SU-DHL-6 (cell line): ENCODE results near the gene RNF222.
"Not testable (repeated sequence)": the region's sequence is repeated elsewhere in the genome, so short reads cannot be mapped to it uniquely, and the experiment has no call there.

Experiments
- H2AFZ ChIP-seq: fragments of 200-600 bp; sonication (generic); 2 replicates; pipeline ENCODE4 v1.6.1; 2014; ENCODE audit warnings: low read depth, mild to moderate bottlenecking, moderate library complexity, mixed read lengths, antibody characterized with exemption, low read length; ENCODE audit not compliant: severe bottlenecking
- H3F3A ChIP-seq: fragments of 200-600 bp; shearing (Covaris generic); 2 replicates; pipeline ENCODE4 v1.6.0; 2016; ENCODE audit warnings: antibody characterized with exemption, mild to moderate bottlenecking; ENCODE audit not compliant: insufficient read depth
- H3K27ac ChIP-seq: fragments of 200-600 bp; sonication (generic); 2 replicates; pipeline ENCODE4 v1.5.1; 2016; ENCODE audit warnings: low read depth, mild to moderate bottlenecking, low read length, moderate library complexity, mixed read lengths
- H3K27me3 ChIP-seq: fragments of 200-600 bp; sonication (generic), shearing (Covaris generic); 2 replicates; pipeline ENCODE4 v1.6.0; 2014; ENCODE audit warnings: mild to moderate bottlenecking, low read length
- H3K36me3 ChIP-seq: fragments of 200-600 bp; sonication (generic); 2 replicates; pipeline ENCODE4 v1.6.1; 2014; ENCODE audit warnings: mild to moderate bottlenecking, low read length, mixed read lengths
- H3K4me2 ChIP-seq: fragments of 300-600, 200-600 bp; shearing (Covaris generic), sonication (generic); 2 replicates; pipeline ENCODE4 v1.6.0; 2014; ENCODE audit warnings: low read length, low read depth, mild to moderate bottlenecking; ENCODE audit not compliant: poor library complexity, severe bottlenecking
- H3K4me3 ChIP-seq: fragments of 200-600 bp; sonication (generic); 2 replicates; pipeline ENCODE4 v1.5.1; 2014; ENCODE audit warnings: antibody characterized with exemption, low read length, mild to moderate bottlenecking, mixed read lengths; ENCODE audit not compliant: insufficient read depth, poor library complexity, severe bottlenecking
- H3K79me2 ChIP-seq: fragments of 200-600 bp; sonication (generic); 2 replicates; pipeline ENCODE4 v1.6.1; 2014; ENCODE audit warnings: mild to moderate bottlenecking, low read length, moderate library complexity; ENCODE audit not compliant: insufficient read depth
- H3K9ac ChIP-seq: fragments of 200-600 bp; sonication (generic); 2 replicates; pipeline ENCODE4 v1.7.0; 2014; ENCODE audit warnings: mild to moderate bottlenecking, low read length
- H3K9me2 ChIP-seq: fragments of 200-600 bp; sonication (generic); replicated peaks from 2 replicates; pipeline ENCODE4 v1.6.1; 2014; ENCODE audit warnings: low read length; ENCODE audit not compliant: insufficient read depth
- H3K9me3 ChIP-seq: fragments of 200-600 bp; sonication (generic); 2 replicates; pipeline ENCODE4 v1.6.1; 2014; ENCODE audit warnings: low read length, mixed read lengths; ENCODE audit not compliant: insufficient read depth
- H4K20me1 ChIP-seq: fragments of 200-600 bp; sonication (generic); 2 replicates; pipeline ENCODE4 v1.6.1; 2014; ENCODE audit warnings: low read depth, mild to moderate bottlenecking, antibody characterized with exemption, low read length, moderate library complexity, mixed read lengths
- EZH2phosphoT487 ChIP-seq: fragments of 200-600 bp; sonication (generic), shearing (Covaris generic); conservative IDR thresholded peaks from 2 replicates; pipeline ENCODE4 v1.6.1; 2018; ENCODE audit warnings: mild to moderate bottlenecking, antibody characterized with exemption, low read length, moderate library complexity, mixed read lengths
- TF ChIP-seq, protein P1 (sequence below): fragments of 200-600 bp; sonication (generic); IDR thresholded peaks from one replicate; pipeline ENCODE4 v1.5.1; 2017; ENCODE audit warnings: antibody characterized with exemption, mild to moderate bottlenecking, low read length, moderate library complexity; ENCODE audit not compliant: insufficient read depth, poor library complexity, severe bottlenecking

The RNF222 gene

DNA sequence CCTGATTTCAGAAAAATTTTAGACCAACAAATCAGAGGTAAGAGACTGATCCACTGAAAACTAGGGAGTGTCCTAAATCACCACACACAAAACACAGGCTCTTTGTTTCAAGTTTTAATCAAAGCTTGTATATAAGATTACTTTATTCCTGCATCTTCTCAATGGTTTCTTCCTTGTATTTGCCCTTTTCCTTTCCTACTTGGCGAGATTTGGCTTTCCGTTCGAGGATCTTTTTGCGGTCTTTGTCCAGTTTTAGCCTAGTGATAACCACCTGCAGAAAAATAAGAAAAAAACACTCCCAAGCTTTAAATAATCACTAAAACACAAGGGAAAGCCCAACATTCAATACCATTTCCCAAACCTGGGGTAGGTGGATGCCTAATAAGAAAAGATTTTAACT is 20.2 kb downstream of the RNF222 start:
- H3K9me2 ChIP-seq: no peaks in the 10 kb centered on the region
- H4K20me1 ChIP-seq: peaks cover 19% of the 10 kb centered on the region
- no peak overlapping the region for H2AFZ ChIP-seq
- H3K9me3 ChIP-seq: no peaks in the 10 kb centered on the region
- peaks cover 58% of the 10 kb centered on the region for H3F3A ChIP-seq
- peaks cover 44% of the 10 kb centered on the region for H3K36me3 ChIP-seq
- H3K27ac ChIP-seq: peak overlapping the region; percentile 51; the same call in 1 of the 2 replicates
- H3K79me2 ChIP-seq: peaks cover 27% of the 10 kb centered on the region
- no peak overlapping the region for H3K4me3 ChIP-seq
- H3K4me2 ChIP-seq: peak overlapping the region; percentile 56
- TF ChIP-seq, protein P1, sequence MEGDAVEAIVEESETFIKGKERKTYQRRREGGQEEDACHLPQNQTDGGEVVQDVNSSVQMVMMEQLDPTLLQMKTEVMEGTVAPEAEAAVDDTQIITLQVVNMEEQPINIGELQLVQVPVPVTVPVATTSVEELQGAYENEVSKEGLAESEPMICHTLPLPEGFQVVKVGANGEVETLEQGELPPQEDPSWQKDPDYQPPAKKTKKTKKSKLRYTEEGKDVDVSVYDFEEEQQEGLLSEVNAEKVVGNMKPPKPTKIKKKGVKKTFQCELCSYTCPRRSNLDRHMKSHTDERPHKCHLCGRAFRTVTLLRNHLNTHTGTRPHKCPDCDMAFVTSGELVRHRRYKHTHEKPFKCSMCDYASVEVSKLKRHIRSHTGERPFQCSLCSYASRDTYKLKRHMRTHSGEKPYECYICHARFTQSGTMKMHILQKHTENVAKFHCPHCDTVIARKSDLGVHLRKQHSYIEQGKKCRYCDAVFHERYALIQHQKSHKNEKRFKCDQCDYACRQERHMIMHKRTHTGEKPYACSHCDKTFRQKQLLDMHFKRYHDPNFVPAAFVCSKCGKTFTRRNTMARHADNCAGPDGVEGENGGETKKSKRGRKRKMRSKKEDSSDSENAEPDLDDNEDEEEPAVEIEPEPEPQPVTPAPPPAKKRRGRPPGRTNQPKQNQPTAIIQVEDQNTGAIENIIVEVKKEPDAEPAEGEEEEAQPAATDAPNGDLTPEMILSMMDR: no peak
- no peak for TF ChIP-seq EZH2phosphoT487
- no peak overlapping the region for H3K9ac ChIP-seq
- no peaks in the 10 kb centered on the region for H3K27me3 ChIP-seq

- Histone ChIP-seq H4K20me1 (peaks cover 18% of the 10 kb centered on the region), H3K36me3 (peaks cover 35% of the 10 kb centered on the region), H3K79me2 (peaks cover 18% of the 10 kb centered on the region), H3K4me2 (peak within 1 kb of the TSS; percentile 56), H3K4me3 (peak within 1 kb of the TSS; percentile 45), H3K9ac (peak within 1 kb of the TSS; percentile 62), H3F3A (peaks cover 49% of the 10 kb centered on the region), H2AFZ (no peak within 1 kb of the TSS), H3K9me2 (no peaks in the 10 kb centered on the region), H3K9me3 (no peaks in the 10 kb centered on the region), H3K27ac (peak within 1 kb of the TSS; percentile 51), H3K27me3 (no peaks in the 10 kb centered on the region)
- no peak for TF ChIP-seq EZH2phosphoT487
- TF ChIP-seq, protein P1: peak; percentile 34
Measured at GRCh38 chr17:8376271-8377067, 21.2 kb downstream of the RNF222 start, which contains the start of gene KRABD2. TSS of gene KRABD2 (minus strand) at chr17:8376704.

GRCh38 chr17:8375738-8376259 is 21.8 kb downstream of the RNF222 start:
- Histone ChIP-seq H3K9me3 (no peaks in the 10 kb centered on the region), H3K27ac (no peak overlapping the region), H3K4me3 (peak overlapping the region; percentile 45), H3K9ac (peak overlapping the region; percentile 62), H3K4me2 (peak overlapping the region; percentile 56), H3K79me2 (peaks cover 11% of the 10 kb centered on the region), H4K20me1 (peaks cover 11% of the 10 kb centered on the region), H2AFZ (no peak overlapping the region), H3K27me3 (no peaks in the 10 kb centered on the region), H3K9me2 (no peaks in the 10 kb centered on the region), H3K36me3 (peaks cover 28% of the 10 kb centered on the region), H3F3A (peaks cover 42% of the 10 kb centered on the region)
- no peak for TF ChIP-seq EZH2phosphoT487
- TF ChIP-seq, protein P1: no peak

DNA sequence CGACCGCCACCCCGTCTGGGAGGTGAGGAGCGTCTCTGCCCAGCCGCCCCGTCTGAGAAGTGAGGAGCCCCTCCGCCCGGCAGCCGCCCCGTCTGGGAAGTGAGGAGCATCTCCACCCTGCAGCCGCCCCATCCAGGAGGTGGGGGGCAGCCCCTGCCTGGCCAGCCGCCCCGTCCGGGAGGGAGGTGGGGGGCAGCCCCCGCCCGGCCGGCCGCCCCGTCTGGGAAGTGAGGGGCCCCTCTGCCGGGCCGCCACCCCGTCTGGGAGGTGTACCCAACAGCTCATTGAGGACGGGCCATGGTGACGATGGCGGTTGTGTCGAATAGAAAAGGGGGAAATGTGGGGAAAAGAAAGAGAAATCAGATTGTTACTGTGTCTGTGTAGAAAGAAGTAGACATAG is 23.8 kb downstream of the RNF222 start:
- not testable (repeated sequence) for H4K20me1 ChIP-seq, H3K4me2 ChIP-seq, H3K9me3 ChIP-seq, H2AFZ ChIP-seq, H3K27ac ChIP-seq, H3K27me3 ChIP-seq, H3K9ac ChIP-seq, H3K79me2 ChIP-seq, H3K9me2 ChIP-seq, H3K4me3 ChIP-seq
- peaks cover 23% of the 10 kb centered on the region for H3F3A ChIP-seq
- H3K36me3 ChIP-seq: peaks cover 14% of the 10 kb centered on the region; the same call in 1 of the 2 replicates
